Endothelial cell of umbilical vein (primary cell): ENCODE data around the gene NEMP1. TPM values are rescaled to one million over a fixed set of nuclear protein-coding genes. Genes with fewer than 3 reads are reported as not detected.

Experiments used
- BruUV-seq: library from RNA; stranded (reverse); fragments of 400-500 nt; replicated peaks from 2 replicates; lab custom pipeline; 2021; lab: Mats Ljungman, UMichigan
- CTCF ChIA-PET: fragments of 300-600, 350-600 bp; sonication (Branson Sonifier 250); formaldehyde crosslinking; loops from one replicate; lab custom pipeline; 2021; ENCODE audit warnings: antibody characterized with exemption, inconsistent platforms; lab: Charles Lee
- POLR2A ChIA-PET: fragments of 300-600, 350-600 bp; sonication (Branson Sonifier 250); formaldehyde crosslinking; loops from one replicate; lab custom pipeline; 2021; ENCODE audit warnings: antibody characterized with exemption, inconsistent platforms; lab: Charles Lee
- DNase-seq: peaks from one replicate; pipeline ENCODE4 v3.0.0-alpha.2; 2011; ENCODE audit warnings: low read depth, low spot score
- FAIRE-seq: peaks from 2 replicates; lab custom pipeline; 2011; peaks lifted over from hg19 to GRCh38; lab: Jason Lieb, UNC
- H2AFZ ChIP-seq: 2 replicates; pipeline ENCODE4 v1.6.0; 2012; ENCODE audit warnings: low read depth, low read length, control low read depth, inconsistent platforms
- H3K27ac ChIP-seq: 2 replicates; pipeline ENCODE4 v1.5.1; 2011; ENCODE audit warnings: low read depth, mild to moderate bottlenecking, control low read depth, low read length, moderate library complexity; ENCODE audit not compliant: insufficient read depth
- H3K27me3 ChIP-seq, 2 experiments: 2 replicates each; pipeline versions ENCODE4 v1.6.0 to v1.6.1; 2011; ENCODE audit warnings: low read length in 2 of 2, mixed read lengths in 1 of 2; ENCODE audit not compliant: control insufficient read depth in 2 of 2, insufficient read depth in 2 of 2
- H3K36me3 ChIP-seq, 2 experiments: 2 replicates in 1 of 2; 3 replicates in 1 of 2; pipeline ENCODE4 v1.5.1; 2011; ENCODE audit warnings: low read length in 2 of 2, mild to moderate bottlenecking in 1 of 2, moderate library complexity in 1 of 2; ENCODE audit not compliant: control insufficient read depth in 2 of 2, insufficient read depth in 2 of 2; ENCODE audit errors: extremely low read depth in 1 of 2
- H3K4me1 ChIP-seq: 3 replicates; pipeline ENCODE4 v1.5.1; 2011; ENCODE audit warnings: mild to moderate bottlenecking, low read length; ENCODE audit not compliant: control insufficient read depth, insufficient read depth; ENCODE audit errors: extremely low read depth
- H3K4me2 ChIP-seq: 2 replicates; pipeline ENCODE4 v1.6.1; 2011; ENCODE audit warnings: low read length, control low read depth, mixed read lengths; ENCODE audit not compliant: insufficient read depth
- H3K4me3 ChIP-seq, 3 experiments: fragments of 200-600 bp in 1 of 3; sonication (generic), shearing (Covaris generic) in 1 of 3; replicated peaks in 1 of 3; 2 replicates each; pipeline ENCODE4 v1.5.1; 2011 to 2016; ENCODE audit warnings: control low read depth in 3 of 3, low read length in 3 of 3, mild to moderate bottlenecking in 2 of 3, inconsistent platforms in 1 of 3, low read depth in 1 of 3, moderate library complexity in 1 of 3; ENCODE audit not compliant: insufficient read depth in 1 of 3
- H3K79me2 ChIP-seq: 2 replicates; pipeline ENCODE4 v1.6.0; 2012; ENCODE audit warnings: low read length, inconsistent platforms; ENCODE audit not compliant: control insufficient read depth, insufficient read depth
- H3K9ac ChIP-seq: replicated peaks from 2 replicates; pipeline ENCODE3; 2011; ENCODE audit warnings: low read length, control low read depth; ENCODE audit not compliant: insufficient read depth; ENCODE audit errors: extremely low read depth
- H3K9me1 ChIP-seq: replicated peaks from 3 replicates; pipeline ENCODE4 v1.6.0; 2011; ENCODE audit warnings: mild to moderate bottlenecking, low read length; ENCODE audit not compliant: control insufficient read depth, insufficient read depth; ENCODE audit errors: extremely low read depth
- H3K9me3 ChIP-seq: replicated peaks from 2 replicates; pipeline ENCODE4 v1.5.1; 2012; ENCODE audit warnings: low read length, inconsistent platforms; ENCODE audit not compliant: control insufficient read depth, insufficient read depth
- H4K20me1 ChIP-seq: replicated peaks from 2 replicates; pipeline ENCODE3; 2011; ENCODE audit warnings: mild to moderate bottlenecking, low read length; ENCODE audit not compliant: control insufficient read depth, insufficient read depth; ENCODE audit errors: extremely low read depth
- FOS ChIP-seq: IDR thresholded peaks from 2 replicates; pipeline ENCODE4 v1.6.1; 2011; ENCODE audit warnings: mild to moderate bottlenecking, low read length, moderate library complexity, borderline replicate concordance; ENCODE audit not compliant: insufficient read depth
- GATA2 ChIP-seq: IDR thresholded peaks from 2 replicates; pipeline ENCODE4 v1.7.0; 2011; ENCODE audit warnings: low read depth, mild to moderate bottlenecking, moderate library complexity, mixed read lengths, low read length; ENCODE audit not compliant: insufficient read length, insufficient read depth
- JUN ChIP-seq: IDR thresholded peaks from 2 replicates; pipeline ENCODE4 v1.6.1; 2011; ENCODE audit warnings: borderline replicate concordance, low read depth; ENCODE audit not compliant: insufficient read length, insufficient read depth
- MYC ChIP-seq: IDR thresholded peaks from one replicate; pipeline ENCODE4 v1.6.1; 2011; ENCODE audit warnings: mild to moderate bottlenecking, low read depth, low read length
- POLR2A ChIP-seq: IDR thresholded peaks from 2 replicates; pipeline ENCODE4 v1.6.1; 2012; ENCODE audit warnings: low read depth, mild to moderate bottlenecking, control low read depth, low read length
- dilution Hi-C: fragments of 300-500 bp; cut with MboI; formaldehyde crosslinking; loops from one replicate; pipeline ENCODE4 v1.15.0; 2019; ENCODE audit warnings: low sequenced_read_pairs; ENCODE audit not compliant: extremely low pct_ligation_motif_present
- intact Hi-C: fragments of 100-400 bp; cut with micrococcal nuclease; formaldehyde crosslinking; loops from one replicate; pipeline ENCODE4 v1.10.0; 2022
- polyA plus RNA-seq, 4 experiments: library from polyadenylated mRNA; depleted of rRNA in 3 of 4; stranded (reverse) in 3 of 4; unstranded in 1 of 4; fragments of >200 nt; gene quantifications; 2 replicates each; pipeline versions ENCODE4 v1.2.1 to v1.2.3, GENCODE V29; 2011 to 2012; ENCODE audit warnings: missing spikeins in 1 of 4
- total RNA-seq: library from RNA; stranded (reverse); gene quantifications from 2 replicates; pipeline ENCODE4 v1.2.3, GENCODE V29; 2021
- TF ChIP-seq, protein P1 (sequence below), 2 donors: IDR thresholded peaks; 1 replicate in 1 of 2; 2 replicates in 1 of 2; pipeline ENCODE4 v1.5.1; 2011; ENCODE audit warnings: low read length in 2 of 2, mild to moderate bottlenecking in 2 of 2, moderate library complexity in 2 of 2, control low read depth in 1 of 2, inconsistent platforms in 1 of 2, low read depth in 1 of 2; ENCODE audit not compliant: insufficient read depth in 1 of 2; ENCODE audit errors: extremely low read depth in 1 of 2

Gene NEMP1
- total and polyA plus RNA-seq, 2 donors (not counting 3 experiments of a cell fraction or from before 2014, with no cell fraction given): 10.8 to 21.5 TPM

DNA sequence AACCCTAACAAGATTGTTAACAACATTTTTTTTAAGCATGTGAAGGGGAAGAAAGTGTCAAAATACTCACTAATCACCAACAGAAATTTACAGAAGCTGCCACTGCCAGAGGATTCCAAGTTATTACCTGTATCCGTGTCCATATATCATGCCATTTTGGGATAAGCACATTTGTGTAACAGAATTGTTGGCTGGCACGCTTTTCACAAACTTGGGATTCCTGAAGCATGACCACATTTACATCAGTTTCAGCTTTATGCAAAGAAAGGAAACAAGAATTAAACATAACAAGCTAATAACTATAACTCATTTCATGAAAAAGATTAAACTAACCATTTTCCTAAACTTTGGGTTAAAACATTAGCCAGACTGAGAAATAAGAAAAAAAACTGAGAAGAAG is 5.9 kb downstream of the NEMP1 start:
- Histone ChIP-seq H3K9ac (no peak overlapping the region), H4K20me1 (no peaks in the 10 kb centered on the region), H3K79me2 (peaks cover 4% of the 10 kb centered on the region), H3K36me3 (peaks cover 0 to 13% of the 10 kb centered on the region in 2 experiments), H3K4me3 (no peak overlapping the region), H2AFZ (no peak overlapping the region), H3K4me1 (peaks cover 4% of the 10 kb centered on the region), H3K9me3 (no peaks in the 10 kb centered on the region), H3K4me2 (no peak overlapping the region), H3K9me1 (no peaks in the 10 kb centered on the region), H3K27ac (no peak overlapping the region), H3K27me3 (no peaks in the 10 kb centered on the region)
- no TSS peak for BruUV-seq
- FAIRE-seq: no peak
- DNase-seq: no peak
- TF ChIP-seq FOS (no peak), POLR2A (no peak)
- TF ChIP-seq, protein P1, sequence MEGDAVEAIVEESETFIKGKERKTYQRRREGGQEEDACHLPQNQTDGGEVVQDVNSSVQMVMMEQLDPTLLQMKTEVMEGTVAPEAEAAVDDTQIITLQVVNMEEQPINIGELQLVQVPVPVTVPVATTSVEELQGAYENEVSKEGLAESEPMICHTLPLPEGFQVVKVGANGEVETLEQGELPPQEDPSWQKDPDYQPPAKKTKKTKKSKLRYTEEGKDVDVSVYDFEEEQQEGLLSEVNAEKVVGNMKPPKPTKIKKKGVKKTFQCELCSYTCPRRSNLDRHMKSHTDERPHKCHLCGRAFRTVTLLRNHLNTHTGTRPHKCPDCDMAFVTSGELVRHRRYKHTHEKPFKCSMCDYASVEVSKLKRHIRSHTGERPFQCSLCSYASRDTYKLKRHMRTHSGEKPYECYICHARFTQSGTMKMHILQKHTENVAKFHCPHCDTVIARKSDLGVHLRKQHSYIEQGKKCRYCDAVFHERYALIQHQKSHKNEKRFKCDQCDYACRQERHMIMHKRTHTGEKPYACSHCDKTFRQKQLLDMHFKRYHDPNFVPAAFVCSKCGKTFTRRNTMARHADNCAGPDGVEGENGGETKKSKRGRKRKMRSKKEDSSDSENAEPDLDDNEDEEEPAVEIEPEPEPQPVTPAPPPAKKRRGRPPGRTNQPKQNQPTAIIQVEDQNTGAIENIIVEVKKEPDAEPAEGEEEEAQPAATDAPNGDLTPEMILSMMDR (IDR thresholded peaks at IDR 0.05; ENCODE audit: extremely low read depth in 1 of 2, insufficient read depth in 1 of 2, low read depth in 1 of 2, low read length in 2 of 2): no peak
- CTCF ChIA-PET: interaction anchor here (0.7 to 5.4 kb wide), 5 partner anchors 19 to 71 kb away, joined by 3 to 122 read pairs (median 4); partner anchors contain the start of genes NAB2 and STAT6
- intact Hi-C loops: no loop called here
- dilution Hi-C loops: no loop called here
- POLR2A ChIA-PET: no interaction called here

DNA sequence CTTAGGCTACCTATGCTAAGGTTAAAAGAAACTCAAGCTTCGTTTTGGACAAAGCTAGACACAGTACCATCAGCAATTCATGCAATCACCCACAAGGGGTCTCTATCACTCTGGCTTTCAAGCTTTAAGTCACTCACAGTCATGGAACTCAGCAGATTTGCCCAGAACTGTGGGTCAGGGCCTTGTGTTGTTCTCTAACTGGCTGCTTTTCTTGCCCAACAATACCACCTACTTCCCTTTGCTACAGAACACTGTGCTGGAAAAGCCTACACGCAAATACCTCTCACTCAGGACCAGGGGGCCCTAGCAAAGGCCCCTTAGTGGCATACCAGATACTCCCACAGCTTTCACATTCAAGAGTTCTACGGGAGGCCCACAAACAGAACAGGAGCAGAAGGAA is 9.1 kb downstream of the NEMP1 start:
- no peak overlapping the region for H3K27ac ChIP-seq
- H3K9ac ChIP-seq: no peak overlapping the region
- H4K20me1 ChIP-seq: no peaks in the 10 kb centered on the region
- H3K4me1 ChIP-seq: no peaks in the 10 kb centered on the region
- dilution Hi-C loops (no loop called here), intact Hi-C loops (loop anchor here (1.0 kb wide), 3 partner anchors 24 to 114 kb away; no protein-coding TSS in a partner anchor)
- no peak overlapping the region for H2AFZ ChIP-seq
- TF ChIP-seq GATA2 (no peak), MYC (no peak), FOS (no peak), JUN (no peak)
- TF ChIP-seq, protein P1 (IDR thresholded peaks at IDR 0.05; ENCODE audit: extremely low read depth in 1 of 2, insufficient read depth in 1 of 2, low read depth in 1 of 2, low read length in 2 of 2): peak; percentile 75 to 80
- H3K36me3 ChIP-seq: peaks cover 0 to 13% of the 10 kb centered on the region in 2 experiments
- H3K9me1 ChIP-seq: no peaks in the 10 kb centered on the region
- no peaks in the 10 kb centered on the region for H3K27me3 ChIP-seq
- CTCF ChIA-PET: interaction anchor here (0.6 to 5.4 kb wide), 46 partner anchors 9 to 695 kb away, joined by 3 to 449 read pairs (median 5); partner anchors contain the start of genes LRP1, NAB2, NEMP1 and STAT6
- no peak overlapping the region for H3K4me3 ChIP-seq
- no peaks in the 10 kb centered on the region for H3K9me3 ChIP-seq
- DNase-seq (peak; percentile 80), FAIRE-seq (peak; percentile 96)
- H3K79me2 ChIP-seq: no peaks in the 10 kb centered on the region
- H3K4me2 ChIP-seq: no peak overlapping the region
- POLR2A ChIA-PET: interaction anchor here (0.8 to 1.0 kb wide), 3 partner anchors 19 to 43 kb away, joined by 3 to 7 read pairs (median 3); partner anchors contain the start of gene NAB2
- BruUV-seq: no TSS peak
